K562 (cell line): ENCODE results near the gene TKTL1. TPM values are rescaled to one million over a fixed set of nuclear protein-coding genes. Genes with fewer than 3 reads are reported as not detected.

Experiments used
- ATAC-seq: fragments of 200-7000 bp; cut with Tn5 transposase; 3 replicates; pipeline ENCODE4 v1.9.1; 2020; ENCODE audit warnings: moderate library complexity
- BruUV-seq: library from RNA; stranded (reverse); fragments of 400-500 nt; replicated peaks from 2 replicates; lab custom pipeline; 2021; lab: Mats Ljungman, UMichigan
- CTCF ChIA-PET: fragments of 300-600 bp; formaldehyde crosslinking; extraction: SDS; loops from one replicate; lab custom pipeline; 2021; ENCODE audit warnings: low intra/inter-chr PET ratio; lab: Yijun Ruan, JAX
- POLR2A ChIA-PET: fragments of 300-600, 350-650 bp; sonication (Branson Sonifier 250); formaldehyde crosslinking; extraction: SDS; loops from one replicate; lab custom pipeline; 2021; ENCODE audit warnings: antibody characterized with exemption, inconsistent platforms; lab: Yijun Ruan, JAX
- DNase-seq, 4 experiments: peaks; one replicate each; pipeline versions ENCODE4 v3.0.0 to v3.0.0-alpha.2; 2011 to 2018; ENCODE audit warnings: low spot score in 3 of 4, mixed read lengths in 3 of 4; ENCODE audit errors: extremely low read depth in 1 of 4
- FAIRE-seq: peaks from 2 replicates; lab custom pipeline; 2011; peaks lifted over from hg19 to GRCh38; lab: Jason Lieb, UNC
- H2AFZ ChIP-seq: 2 replicates; pipeline ENCODE4 v1.6.0; 2011; ENCODE audit warnings: low read depth, low read length, control low read depth, inconsistent platforms
- H3K27ac ChIP-seq: fragments of 200-600 bp; 3 replicates; pipeline ENCODE4 v1.8.0; 2011; ENCODE audit warnings: low read depth, mild to moderate bottlenecking, control low read depth, inconsistent platforms, low read length, moderate library complexity, mixed read lengths; ENCODE audit errors: extremely low read depth
- H3K27me3 ChIP-seq, 2 experiments: fragments of 300-600 bp in 1 of 2; 2 replicates in 1 of 2; 3 replicates in 1 of 2; pipeline versions ENCODE4 v1.6.0 to v1.8.0; 2011; ENCODE audit warnings: inconsistent platforms in 2 of 2, low read length in 2 of 2, mild to moderate bottlenecking in 1 of 2, mixed read lengths in 1 of 2, moderate library complexity in 1 of 2; ENCODE audit not compliant: control insufficient read depth in 2 of 2, insufficient read depth in 2 of 2
- H3K36me3 ChIP-seq: fragments of 300-600 bp; 3 replicates; pipeline ENCODE4 v1.8.0; 2011; ENCODE audit warnings: mild to moderate bottlenecking, low read length, inconsistent platforms; ENCODE audit not compliant: control insufficient read depth, insufficient read depth
- H3K4me1 ChIP-seq, 2 experiments: fragments of 200-600 bp in 1 of 2; replicated peaks in 1 of 2; 2 replicates in 1 of 2; 3 replicates in 1 of 2; pipeline versions ENCODE4 v1.5.1 to v1.8.0; 2011; ENCODE audit warnings: inconsistent platforms in 2 of 2, low read length in 2 of 2, mild to moderate bottlenecking in 1 of 2, mixed read lengths in 1 of 2, moderate library complexity in 1 of 2; ENCODE audit not compliant: control insufficient read depth in 2 of 2, insufficient read depth in 2 of 2
- H3K4me2 ChIP-seq: 2 replicates; pipeline ENCODE4 v1.6.1; 2011; ENCODE audit warnings: low read length, control low read depth, inconsistent platforms, mixed read lengths; ENCODE audit not compliant: insufficient read depth
- H3K4me3 ChIP-seq: fragments of 200-600 bp; sonication (generic), shearing (Covaris generic); 2 replicates; pipeline ENCODE4 v1.5.1; 2016; ENCODE audit warnings: control low read depth, inconsistent platforms
- H3K79me2 ChIP-seq: fragments of 200-600 bp; 3 replicates; pipeline ENCODE4 v1.8.0; 2011; ENCODE audit warnings: low read length, inconsistent platforms; ENCODE audit not compliant: control insufficient read depth, insufficient read depth
- H3K9ac ChIP-seq, 2 experiments: 2 replicates each; pipeline versions ENCODE4 v1.6.0 to v1.6.1; 2011; ENCODE audit warnings: low read depth in 2 of 2, low read length in 2 of 2, control low read depth in 1 of 2, inconsistent platforms in 1 of 2, mild to moderate bottlenecking in 1 of 2, mixed read lengths in 1 of 2; ENCODE audit not compliant: insufficient read depth in 1 of 2
- H3K9me1 ChIP-seq: one replicate; pipeline ENCODE4 v1.6.0; 2011; ENCODE audit warnings: inconsistent platforms, mild to moderate bottlenecking, low read length, moderate library complexity; ENCODE audit not compliant: control insufficient read depth, insufficient read depth
- H3K9me3 ChIP-seq: replicated peaks from 2 replicates; pipeline ENCODE4 v1.5.1; 2011; ENCODE audit warnings: low read depth, low read length, inconsistent platforms; ENCODE audit not compliant: control insufficient read depth, insufficient read depth
- H4K20me1 ChIP-seq: replicated peaks from 2 replicates; pipeline ENCODE4 v1.6.1; 2011; ENCODE audit warnings: low read length, inconsistent platforms, mixed read lengths; ENCODE audit not compliant: control insufficient read depth, insufficient read depth
- L3MBTL2 ChIP-seq: fragments of 450-650 bp; IDR thresholded peaks from 2 replicates; pipeline ENCODE4 v1.6.1; 2016; ENCODE audit warnings: mild to moderate bottlenecking, moderate library complexity
- SRF ChIP-seq, 2 experiments: fragments of 250-450, 450-650 bp in 1 of 2; sonication (Bioruptor Pico) in 1 of 2; sonication (generic) in 1 of 2; formaldehyde crosslinking; IDR thresholded peaks; 2 replicates each; pipeline versions ENCODE4 v1.5.0 to v1.5.1; 2020 to 2022; ENCODE audit warnings: mild to moderate bottlenecking in 1 of 2, missing genetic modification reagents in 1 of 2
- YY1 ChIP-seq, 3 experiments: IDR thresholded peaks; 2 replicates each; pipeline ENCODE4 v1.6.1; 2011; ENCODE audit warnings: low read length in 2 of 3, mild to moderate bottlenecking in 2 of 3, moderate library complexity in 2 of 3, borderline replicate concordance in 1 of 3, control low read depth in 1 of 3, low read depth in 1 of 3; ENCODE audit not compliant: insufficient read depth in 3 of 3, insufficient replicate concordance in 2 of 3, control insufficient read depth in 1 of 3, insufficient read length in 1 of 3; ENCODE audit errors: extremely low read depth in 1 of 3
- ZNF324 ChIP-seq: fragments of 250-450 bp; sonication (Bioruptor Pico); IDR thresholded peaks from 2 replicates; pipeline ENCODE4 v1.4.0; 2020; ENCODE audit warnings: mild to moderate bottlenecking
- ZSCAN29 ChIP-seq: fragments of 450-650 bp; IDR thresholded peaks from 2 replicates; pipeline ENCODE4 v1.6.1; 2017
- WGBS: fragments of 100-300 bp; shearing (Covaris generic); methylation state at CpG from one replicate; pipeline ENCODE4 v1.1.6; 2016; ENCODE audit warnings: low coverage, mixed read lengths; ENCODE audit not compliant: insufficient coverage; ENCODE audit errors: missing lambda C conversion rate; 5-methylcytosine and 5-hydroxymethylcytosine counted together
- in situ Hi-C: fragments of 300-500 bp; cut with MboI; formaldehyde crosslinking; loops from 4 replicates; pipeline ENCODE4 v1.15.0; 2018; ENCODE audit warnings: inconsistent platforms, mixed read lengths
- intact Hi-C: fragments of 100-400 bp; cut with micrococcal nuclease; formaldehyde crosslinking; loops from 2 replicates; pipeline ENCODE4 v1.14.2; 2022
- polyA plus RNA-seq, 8 experiments: library from polyadenylated mRNA; depleted of rRNA in 4 of 8; stranded (reverse) in 5 of 8; unstranded in 3 of 8; fragments of >200 nt; fragmentation: Nextera tagmentation in 2 of 8; fragmentation: Illumina TruSeq in 1 of 8; extraction: Ambion mirVana in 2 of 8; extraction: Trizol in 1 of 8; gene quantifications; 2 replicates each; pipeline versions ENCODE4 v1.2.1 to v1.2.3, GENCODE V29; 2011 to 2014; ENCODE audit warnings: inconsistent platforms in 1 of 8, missing spikeins in 1 of 8
- total RNA-seq, 7 experiments: library from RNA; depleted of rRNA in 6 of 7; stranded (reverse); fragments of >200 nt in 6 of 7; fragmentation: Illumina TruSeq in 2 of 7; extraction: Trizol in 2 of 7; gene quantifications; 2 replicates each; pipeline versions ENCODE4 v1.2.1 to v1.2.3, GENCODE V29; 2011 to 2021; ENCODE audit warnings: low replicate concordance in 1 of 7
- TF ChIP-seq, protein P1 (sequence below): fragments of 250-450 bp; sonication (Bioruptor Pico); IDR thresholded peaks from 2 replicates; pipeline ENCODE4 v1.5.0; 2022; ENCODE audit warnings: mild to moderate bottlenecking
- TF ChIP-seq, protein P2 (sequence below): fragments of 450-650 bp; IDR thresholded peaks from 2 replicates; pipeline ENCODE4 v1.6.1; 2017; ENCODE audit warnings: antibody characterized with exemption, mild to moderate bottlenecking
- TF ChIP-seq, protein P3 (sequence below), 2 experiments: fragments of 450-650 bp; conservative IDR thresholded peaks; 2 replicates each; pipeline ENCODE4 v1.6.1; 2017; ENCODE audit warnings: mild to moderate bottlenecking in 2 of 2, moderate library complexity in 2 of 2
- TF ChIP-seq, protein P4 (sequence below): fragments of 250-450 bp; sonication (Bioruptor Pico); IDR thresholded peaks from 2 replicates; pipeline ENCODE4 v1.8.0; 2021; ENCODE audit warnings: moderate library complexity, mild to moderate bottlenecking, inconsistent platforms

Gene TKTL1
- total and polyA plus RNA-seq, 9 of the 15 experiments (the other 6 are each of a cell fraction or from before 2014, with no cell fraction given), result 0.18 to 0.71 (median 0.38) TPM

DNA sequence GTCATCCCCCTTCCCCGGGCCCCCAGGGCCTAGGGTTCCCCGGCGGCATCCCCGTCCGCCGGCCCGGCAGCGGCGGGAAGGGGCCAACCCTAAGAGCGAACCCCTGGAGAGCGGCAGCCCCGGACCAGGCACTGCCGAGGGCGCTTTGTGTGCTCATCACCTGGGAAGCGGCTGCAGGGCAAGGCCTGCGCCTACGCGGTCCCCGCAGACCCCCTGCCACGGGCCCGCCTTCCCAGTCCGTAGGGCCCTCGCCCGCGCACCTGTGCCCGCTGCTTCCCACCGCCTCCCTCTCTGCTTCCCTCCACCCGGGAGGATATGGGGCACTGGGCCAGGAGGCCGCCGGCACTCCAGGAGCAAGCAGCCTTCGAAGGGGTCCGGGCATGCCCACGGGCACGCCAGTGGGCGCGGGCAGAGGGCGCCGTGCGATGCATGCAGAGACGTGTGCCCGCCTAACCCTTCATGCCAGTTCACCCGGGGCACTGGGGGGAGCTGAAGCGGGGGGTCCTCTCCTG is 76.2 kb downstream of the TKTL1 start (continued):
- TF ChIP-seq, protein P1, sequence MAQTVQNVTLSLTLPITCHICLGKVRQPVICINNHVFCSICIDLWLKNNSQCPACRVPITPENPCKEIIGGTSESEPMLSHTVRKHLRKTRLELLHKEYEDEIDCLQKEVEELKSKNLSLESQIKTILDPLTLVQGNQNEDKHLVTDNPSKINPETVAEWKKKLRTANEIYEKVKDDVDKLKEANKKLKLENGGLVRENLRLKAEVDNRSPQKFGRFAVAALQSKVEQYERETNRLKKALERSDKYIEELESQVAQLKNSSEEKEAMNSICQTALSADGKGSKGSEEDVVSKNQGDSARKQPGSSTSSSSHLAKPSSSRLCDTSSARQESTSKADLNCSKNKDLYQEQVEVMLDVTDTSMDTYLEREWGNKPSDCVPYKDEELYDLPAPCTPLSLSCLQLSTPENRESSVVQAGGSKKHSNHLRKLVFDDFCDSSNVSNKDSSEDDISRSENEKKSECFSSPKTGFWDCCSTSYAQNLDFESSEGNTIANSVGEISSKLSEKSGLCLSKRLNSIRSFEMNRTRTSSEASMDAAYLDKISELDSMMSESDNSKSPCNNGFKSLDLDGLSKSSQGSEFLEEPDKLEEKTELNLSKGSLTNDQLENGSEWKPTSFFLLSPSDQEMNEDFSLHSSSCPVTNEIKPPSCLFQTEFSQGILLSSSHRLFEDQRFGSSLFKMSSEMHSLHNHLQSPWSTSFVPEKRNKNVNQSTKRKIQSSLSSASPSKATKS (CRISPR knock-in tag), result no peak

DNA sequence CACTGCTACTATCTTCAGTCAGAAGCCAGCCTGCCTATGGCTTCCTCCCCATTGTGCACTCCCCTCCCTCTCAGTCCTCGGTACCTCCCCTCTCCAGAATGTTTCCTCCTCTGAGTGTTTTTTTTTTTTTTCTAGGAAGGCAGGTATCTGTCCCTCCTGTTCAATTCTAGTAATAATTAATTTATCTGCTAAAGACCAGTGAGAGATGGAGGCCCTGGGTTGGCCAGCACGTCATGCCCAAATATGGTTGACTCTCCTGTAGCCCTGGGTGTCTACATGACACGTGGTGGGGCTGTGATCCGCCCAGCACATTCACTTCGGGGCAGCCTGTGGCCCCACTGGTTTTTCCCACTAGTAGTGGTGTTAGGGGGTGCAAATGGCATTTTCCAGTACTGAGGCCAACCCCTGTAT is 77.0 kb downstream of the TKTL1 start:
- ATAC-seq, result no peak
- in situ Hi-C loops (loop anchor here (10.0 kb wide), 1 partner anchor 162 kb away; no protein-coding TSS in a partner anchor), intact Hi-C loops (loop anchor here (1.0 to 10.0 kb wide), 3 partner anchors 122 to 445 kb away; partner anchors contain the start of gene SLC10A3)
- CTCF ChIA-PET, result interaction anchor here (1.1 to 4.5 kb wide), 2 partner anchors 12 to 162 kb away, joined by 4 to 63 read pairs; no protein-coding TSS in a partner anchor
- WGBS, result 40% methylated on average over 3 of the region's 5 CpGs
- Histone ChIP-seq H3K36me3 (peaks cover 13% of the 10 kb centered on the region; the same call in 2 of the 3 replicates), H3K4me3 (no peak overlapping the region), H3K4me2 (no peak overlapping the region; the same call in 1 of the 2 replicates), H2AFZ (peak overlapping the region; percentile 71), H3K79me2 (peaks cover 35% of the 10 kb centered on the region), H3K27me3 (no peaks in the 10 kb centered on the region), H3K9me3 (no peaks in the 10 kb centered on the region), H4K20me1 (no peaks in the 10 kb centered on the region), H3K4me1 (peaks cover 21 to 76% of the 10 kb centered on the region in 2 experiments), H3K27ac (peak overlapping the region; percentile 34; the same call in 2 of the 3 replicates), H3K9ac (peak overlapping the region in 1 of 2 experiments; percentile 17; a peak in 1 of 4 replicates), H3K9me1 (no peaks in the 10 kb centered on the region)
- BruUV-seq, result no TSS peak
- peak; percentile 6 for FAIRE-seq
- POLR2A ChIA-PET, result interaction anchor here (0.6 to 1.4 kb wide), 5 partner anchors 11 to 169 kb away, joined by 3 to 19 read pairs (median 3); partner anchors contain the start of gene RPL10
- DNase-seq, result peak in 1 of 4 experiments; percentile 38
- TF ChIP-seq, protein P2, sequence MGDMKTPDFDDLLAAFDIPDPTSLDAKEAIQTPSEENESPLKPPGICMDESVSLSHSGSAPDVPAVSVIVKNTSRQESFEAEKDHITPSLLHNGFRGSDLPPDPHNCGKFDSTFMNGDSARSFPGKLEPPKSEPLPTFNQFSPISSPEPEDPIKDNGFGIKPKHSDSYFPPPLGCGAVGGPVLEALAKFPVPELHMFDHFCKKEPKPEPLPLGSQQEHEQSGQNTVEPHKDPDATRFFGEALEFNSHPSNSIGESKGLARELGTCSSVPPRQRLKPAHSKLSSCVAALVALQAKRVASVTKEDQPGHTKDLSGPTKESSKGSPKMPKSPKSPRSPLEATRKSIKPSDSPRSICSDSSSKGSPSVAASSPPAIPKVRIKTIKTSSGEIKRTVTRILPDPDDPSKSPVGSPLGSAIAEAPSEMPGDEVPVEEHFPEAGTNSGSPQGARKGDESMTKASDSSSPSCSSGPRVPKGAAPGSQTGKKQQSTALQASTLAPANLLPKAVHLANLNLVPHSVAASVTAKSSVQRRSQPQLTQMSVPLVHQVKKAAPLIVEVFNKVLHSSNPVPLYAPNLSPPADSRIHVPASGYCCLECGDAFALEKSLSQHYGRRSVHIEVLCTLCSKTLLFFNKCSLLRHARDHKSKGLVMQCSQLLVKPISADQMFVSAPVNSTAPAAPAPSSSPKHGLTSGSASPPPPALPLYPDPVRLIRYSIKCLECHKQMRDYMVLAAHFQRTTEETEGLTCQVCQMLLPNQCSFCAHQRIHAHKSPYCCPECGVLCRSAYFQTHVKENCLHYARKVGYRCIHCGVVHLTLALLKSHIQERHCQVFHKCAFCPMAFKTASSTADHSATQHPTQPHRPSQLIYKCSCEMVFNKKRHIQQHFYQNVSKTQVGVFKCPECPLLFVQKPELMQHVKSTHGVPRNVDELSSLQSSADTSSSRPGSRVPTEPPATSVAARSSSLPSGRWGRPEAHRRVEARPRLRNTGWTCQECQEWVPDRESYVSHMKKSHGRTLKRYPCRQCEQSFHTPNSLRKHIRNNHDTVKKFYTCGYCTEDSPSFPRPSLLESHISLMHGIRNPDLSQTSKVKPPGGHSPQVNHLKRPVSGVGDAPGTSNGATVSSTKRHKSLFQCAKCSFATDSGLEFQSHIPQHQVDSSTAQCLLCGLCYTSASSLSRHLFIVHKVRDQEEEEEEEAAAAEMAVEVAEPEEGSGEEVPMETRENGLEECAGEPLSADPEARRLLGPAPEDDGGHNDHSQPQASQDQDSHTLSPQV, result peak; percentile 18; the same call in 1 of the 2 replicates
- peak; percentile 48; the same call in 1 of the 2 replicates for TF ChIP-seq L3MBTL2
- no peak for TF ChIP-seq ZSCAN29
- TF ChIP-seq, protein P3, sequence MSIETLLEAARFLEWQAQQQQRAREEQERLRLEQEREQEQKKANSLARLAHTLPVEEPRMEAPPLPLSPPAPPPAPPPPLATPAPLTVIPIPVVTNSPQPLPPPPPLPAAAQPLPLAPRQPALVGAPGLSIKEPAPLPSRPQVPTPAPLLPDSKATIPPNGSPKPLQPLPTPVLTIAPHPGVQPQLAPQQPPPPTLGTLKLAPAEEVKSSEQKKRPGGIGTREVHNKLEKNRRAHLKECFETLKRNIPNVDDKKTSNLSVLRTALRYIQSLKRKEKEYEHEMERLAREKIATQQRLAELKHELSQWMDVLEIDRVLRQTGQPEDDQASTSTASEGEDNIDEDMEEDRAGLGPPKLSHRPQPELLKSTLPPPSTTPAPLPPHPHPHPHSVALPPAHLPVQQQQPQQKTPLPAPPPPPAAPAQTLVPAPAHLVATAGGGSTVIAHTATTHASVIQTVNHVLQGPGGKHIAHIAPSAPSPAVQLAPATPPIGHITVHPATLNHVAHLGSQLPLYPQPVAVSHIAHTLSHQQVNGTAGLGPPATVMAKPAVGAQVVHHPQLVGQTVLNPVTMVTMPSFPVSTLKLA (conservative IDR thresholded peaks at IDR 0.05), result 0 out of 4 replicates have a peak, but pooled peaks of 1 of the 2 experiments have one; percentile 19
- peak in 1 of 2 experiments; percentile 91; a peak in 2 of 4 replicates for TF ChIP-seq SRF (CRISPR knock-in tag; IDR thresholded peaks at IDR 0.05)
- TF ChIP-seq YY1 (IDR thresholded peaks at IDR 0.05; ENCODE audit: borderline replicate concordance in 1 of 3, control insufficient read depth in 1 of 3, extremely low read depth in 1 of 3, insufficient read depth in 3 of 3, insufficient read length in 1 of 3, insufficient replicate concordance in 2 of 3, low read depth in 1 of 3, low read length in 2 of 3), result peak in 1 of 3 experiments; percentile 16
- TF ChIP-seq, protein P4, sequence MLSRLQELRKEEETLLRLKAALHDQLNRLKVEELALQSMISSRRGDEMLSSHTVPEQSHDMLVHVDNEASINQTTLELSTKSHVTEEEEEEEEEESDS (CRISPR knock-in tag), result no peak
- TF ChIP-seq ZNF324 (CRISPR knock-in tag), result no peak
